SK-N-MC (cell line): ENCODE data around the gene PBLD.

Source experiments
- EZH2 ChIP-seq: fragments of 200-600 bp; sonication (generic); IDR thresholded peaks from one replicate; pipeline ENCODE4 v1.6.1; 2017; ENCODE audit warnings: antibody characterized with exemption
- POLR2AphosphoS5 ChIP-seq: IDR thresholded peaks from 2 replicates; pipeline ENCODE4 v1.6.1; 2012; ENCODE audit warnings: mild to moderate bottlenecking, low read depth, low read length, borderline replicate concordance

- TF ChIP-seq POLR2AphosphoS5 (peak; percentile 98), EZH2 (no peak)
These were observed 1.1 kb downstream of the PBLD start, which contains the start of gene HNRNPH3 for GRCh38 chr10:68331455-68332258.
